Measurements from ENCODE around the gene RPL23.

RPL23 gene

DNA sequence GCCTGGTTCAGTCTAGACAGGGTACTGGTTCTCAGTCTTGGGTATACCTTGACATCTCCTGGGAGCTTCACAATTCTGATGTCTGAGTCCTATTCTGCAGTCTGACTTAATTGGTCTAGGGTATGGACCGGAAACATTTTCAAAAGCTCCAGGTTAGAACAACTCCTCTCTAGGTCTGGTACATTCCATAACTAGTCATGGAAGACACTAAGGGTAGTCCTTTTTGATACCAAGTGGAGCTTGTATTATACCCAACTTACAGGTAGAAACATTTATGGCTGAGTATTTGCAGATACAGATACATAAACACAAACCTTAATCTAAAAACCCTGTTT is 5.0 kb downstream of the RPL23 start:
- Histone ChIP-seq H3K9me3 (replicated peaks; ENCODE audit: insufficient read depth, low read length) (no peaks in the 10 kb centered on the region), H3K27ac (ENCODE audit: low read length) (no peak overlapping the region), H3K36me3 (replicated peaks; ENCODE audit: insufficient read depth, low read length) (peaks cover 36% of the 10 kb centered on the region; the same call in 1 of the 2 replicates), H2AFZ (ENCODE audit: low read length) (no peak overlapping the region), H4K20me1 (ENCODE audit: insufficient read depth, low read length) (peaks cover 24% of the 10 kb centered on the region), H3K27me3 (replicated peaks; ENCODE audit: insufficient read depth, low read length) (no peaks in the 10 kb centered on the region), H3F3A (ENCODE audit: insufficient read depth, low read length) (peaks cover 75% of the 10 kb centered on the region), H3K79me2 (ENCODE audit: low read length) (peaks cover 40% of the 10 kb centered on the region), H3K9ac (ENCODE audit: low read length) (no peak overlapping the region), H3K4me3 (ENCODE audit: low read length) (no peak overlapping the region), H3K4me2 (ENCODE audit: low read depth, low read length) (no peak overlapping the region), H3K9me2 (replicated peaks; ENCODE audit: insufficient read depth, low read length) (no peaks in the 10 kb centered on the region), H3K4me1 (ENCODE audit: low read length) (peaks cover 11% of the 10 kb centered on the region)
- TF ChIP-seq, protein P1, sequence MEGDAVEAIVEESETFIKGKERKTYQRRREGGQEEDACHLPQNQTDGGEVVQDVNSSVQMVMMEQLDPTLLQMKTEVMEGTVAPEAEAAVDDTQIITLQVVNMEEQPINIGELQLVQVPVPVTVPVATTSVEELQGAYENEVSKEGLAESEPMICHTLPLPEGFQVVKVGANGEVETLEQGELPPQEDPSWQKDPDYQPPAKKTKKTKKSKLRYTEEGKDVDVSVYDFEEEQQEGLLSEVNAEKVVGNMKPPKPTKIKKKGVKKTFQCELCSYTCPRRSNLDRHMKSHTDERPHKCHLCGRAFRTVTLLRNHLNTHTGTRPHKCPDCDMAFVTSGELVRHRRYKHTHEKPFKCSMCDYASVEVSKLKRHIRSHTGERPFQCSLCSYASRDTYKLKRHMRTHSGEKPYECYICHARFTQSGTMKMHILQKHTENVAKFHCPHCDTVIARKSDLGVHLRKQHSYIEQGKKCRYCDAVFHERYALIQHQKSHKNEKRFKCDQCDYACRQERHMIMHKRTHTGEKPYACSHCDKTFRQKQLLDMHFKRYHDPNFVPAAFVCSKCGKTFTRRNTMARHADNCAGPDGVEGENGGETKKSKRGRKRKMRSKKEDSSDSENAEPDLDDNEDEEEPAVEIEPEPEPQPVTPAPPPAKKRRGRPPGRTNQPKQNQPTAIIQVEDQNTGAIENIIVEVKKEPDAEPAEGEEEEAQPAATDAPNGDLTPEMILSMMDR (IDR thresholded peaks at IDR 0.05; ENCODE audit: low read length): no peak
- TF ChIP-seq EZH2 (optimal IDR thresholded peaks at IDR 0.05; ENCODE audit: low read depth, low read length): no peak
- TF ChIP-seq EZH2phosphoT487 (IDR thresholded peaks at IDR 0.05; ENCODE audit: low read length): no peak
- DNase-seq: no peak

DNA sequence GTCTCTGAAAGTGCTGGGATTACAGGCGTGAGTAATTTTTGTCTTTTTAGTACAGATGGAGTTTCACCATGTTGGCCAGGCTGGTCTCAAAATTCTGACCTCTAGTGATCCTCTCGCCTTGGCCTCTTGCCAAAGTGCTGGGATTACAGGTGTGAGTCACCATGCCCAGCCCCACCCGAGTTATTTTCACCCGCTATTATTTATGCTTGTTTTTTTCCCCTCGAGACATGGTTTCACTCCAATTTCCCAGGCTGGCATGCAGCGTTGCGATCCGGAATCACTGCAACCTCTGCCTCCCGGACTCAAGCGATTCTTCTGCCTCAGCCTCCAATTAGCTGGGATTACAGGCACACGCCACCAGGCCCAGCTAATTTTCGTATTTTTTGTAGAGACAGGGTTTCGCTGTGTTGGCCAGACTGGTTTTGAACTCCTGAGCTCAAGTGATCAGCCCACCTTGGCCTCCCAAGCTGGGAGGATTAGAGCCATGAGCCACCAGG is 9.2 kb downstream of the RPL23 start:
- Histone ChIP-seq H3K9me2 (replicated peaks; ENCODE audit: insufficient read depth, low read length) (no peaks in the 10 kb centered on the region), H4K20me1 (ENCODE audit: insufficient read depth, low read length) (no peaks in the 10 kb centered on the region), H3K36me3 (replicated peaks; ENCODE audit: insufficient read depth, low read length) (peaks cover 4% of the 10 kb centered on the region; the same call in 1 of the 2 replicates), H3K9me3 (replicated peaks; ENCODE audit: insufficient read depth, low read length) (no peaks in the 10 kb centered on the region), H3K27me3 (replicated peaks; ENCODE audit: insufficient read depth, low read length) (no peaks in the 10 kb centered on the region), H3F3A (ENCODE audit: insufficient read depth, low read length) (peaks cover 33% of the 10 kb centered on the region), H3K79me2 (ENCODE audit: low read length) (no peaks in the 10 kb centered on the region), H3K4me3 (ENCODE audit: low read length) (peak overlapping the region; percentile 15; the same call in 1 of the 2 replicates), H3K9ac (ENCODE audit: low read length) (no peak overlapping the region; the same call in 1 of the 2 replicates), H3K4me1 (ENCODE audit: low read length) (no peaks in the 10 kb centered on the region), H3K4me2 (ENCODE audit: low read depth, low read length) (peak overlapping the region; percentile 60; the same call in 1 of the 2 replicates), H3K27ac (ENCODE audit: low read length) (peak overlapping the region; percentile 65; the same call in 1 of the 2 replicates), H2AFZ (ENCODE audit: low read length) (peak overlapping the region; percentile 42; the same call in 1 of the 2 replicates)
- no peak for TF ChIP-seq EZH2phosphoT487 (IDR thresholded peaks at IDR 0.05; ENCODE audit: low read length)
- TF ChIP-seq, protein P1 (IDR thresholded peaks at IDR 0.05; ENCODE audit: low read length): no peak
- peak; percentile 89 for DNase-seq

DNA sequence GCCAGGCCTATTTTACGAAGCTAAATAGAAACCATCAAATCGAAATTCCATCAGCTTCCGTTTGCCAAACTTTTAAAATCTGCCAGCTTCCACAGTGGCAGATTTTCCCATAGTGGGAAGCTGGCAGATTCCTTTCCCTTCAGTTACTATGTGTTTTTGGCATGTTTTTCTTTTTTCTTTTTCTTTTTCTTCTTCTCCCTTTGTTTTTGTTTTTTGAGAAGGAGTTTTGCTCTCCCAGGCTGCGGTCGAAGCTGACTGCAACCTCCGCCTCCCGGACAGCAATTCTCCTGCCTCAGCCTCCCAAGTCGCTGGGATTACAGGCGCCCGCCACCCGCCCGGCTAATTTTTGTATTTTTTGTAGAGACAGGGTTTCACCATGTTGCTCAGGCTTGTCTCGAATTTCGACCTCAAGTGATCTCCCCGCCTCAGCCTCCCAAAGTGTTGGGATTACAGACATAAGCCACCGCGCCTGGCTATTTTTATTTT is 27.7 kb downstream of the RPL23 start:
- H3K79me2 ChIP-seq (ENCODE audit: low read length): peaks cover 44% of the 10 kb centered on the region
- H3K9me2 ChIP-seq (replicated peaks; ENCODE audit: insufficient read depth, low read length): no peaks in the 10 kb centered on the region
- peak overlapping the region; percentile 94 for H3K9ac ChIP-seq (ENCODE audit: low read length)
- H3K4me2 ChIP-seq (ENCODE audit: low read depth, low read length): peak overlapping the region; percentile 84
- H3K36me3 ChIP-seq (replicated peaks; ENCODE audit: insufficient read depth, low read length): 0 out of 2 replicates have a peak, but pooled peaks cover 3% of the 10 kb centered on the region
- no peaks in the 10 kb centered on the region for H3K9me3 ChIP-seq (replicated peaks; ENCODE audit: insufficient read depth, low read length)
- H3K27me3 ChIP-seq (replicated peaks; ENCODE audit: insufficient read depth, low read length): no peaks in the 10 kb centered on the region
- H2AFZ ChIP-seq (ENCODE audit: low read length): peak overlapping the region; percentile 64
- peak overlapping the region; percentile 91 for H3K27ac ChIP-seq (ENCODE audit: low read length)
- H3K4me3 ChIP-seq (ENCODE audit: low read length): peak overlapping the region; percentile 97
- no peaks in the 10 kb centered on the region for H3F3A ChIP-seq (ENCODE audit: insufficient read depth, low read length)
- DNase-seq: no peak
- TF ChIP-seq, protein P1 (IDR thresholded peaks at IDR 0.05; ENCODE audit: low read length): no peak
- TF ChIP-seq EZH2 (optimal IDR thresholded peaks at IDR 0.05; ENCODE audit: low read depth, low read length) (no peak), EZH2phosphoT487 (IDR thresholded peaks at IDR 0.05; ENCODE audit: low read length) (no peak)
- no peaks in the 10 kb centered on the region; the same call in 1 of the 2 replicates for H4K20me1 ChIP-seq (ENCODE audit: insufficient read depth, low read length)
- peaks cover 9% of the 10 kb centered on the region for H3K4me1 ChIP-seq (ENCODE audit: low read length)
